Suppressor macrophage (primary cell): ENCODE data around the gene AP1S1.

Experiments
- DNase-seq, 4 experiments: peaks; one replicate each; pipeline ENCODE4 v3.0.0-alpha.2; 2020 to 2022

The AP1S1 gene

DNA sequence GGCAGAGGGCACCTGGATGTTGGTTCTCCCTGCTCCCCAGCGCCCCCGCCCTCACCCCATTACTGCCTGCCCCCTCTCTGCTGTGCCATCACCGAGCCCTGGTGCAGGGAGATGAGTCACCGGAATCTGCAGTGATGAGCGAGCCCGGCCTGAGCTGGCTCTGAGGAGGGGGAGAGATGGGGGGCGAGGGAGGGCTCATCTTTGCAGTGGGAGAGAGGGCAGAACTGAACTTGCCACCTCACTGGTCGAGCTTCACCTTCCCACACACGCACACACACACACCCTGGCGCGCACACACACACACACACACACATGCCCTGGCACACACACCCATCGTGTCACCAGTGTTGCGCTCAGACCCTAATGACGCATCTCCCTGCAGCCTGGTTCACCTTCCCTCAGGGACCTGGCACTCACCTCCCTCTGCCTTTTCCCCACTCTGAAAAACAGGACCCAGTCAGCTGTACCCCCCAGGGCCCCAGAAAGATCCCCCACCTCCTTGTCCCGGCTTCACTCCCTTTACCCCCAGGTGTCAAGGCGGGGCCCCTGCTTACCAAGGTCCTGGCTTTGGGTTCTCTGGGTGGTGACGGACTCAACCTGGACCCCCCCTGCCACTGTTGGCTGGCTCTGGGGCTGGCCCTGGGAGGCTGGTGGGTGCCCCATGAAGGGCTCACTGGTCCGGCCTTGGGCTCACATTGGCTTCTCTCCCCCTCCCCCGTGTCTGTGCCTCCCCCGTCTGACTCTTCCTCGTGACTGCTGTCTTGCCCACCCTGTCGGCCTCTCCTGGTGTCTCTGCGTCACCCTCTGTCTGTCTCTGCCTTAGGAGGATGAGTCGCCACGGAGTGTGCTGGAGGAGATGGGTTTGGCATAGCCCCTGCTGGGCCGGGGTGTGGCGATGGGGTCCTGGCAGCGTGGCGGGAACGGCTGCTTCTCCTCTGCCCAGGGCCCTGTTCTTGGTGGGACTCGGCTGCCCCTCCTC lies 5.7 kb downstream of the AP1S1 start:
- DNase-seq, result no peak

DNA sequence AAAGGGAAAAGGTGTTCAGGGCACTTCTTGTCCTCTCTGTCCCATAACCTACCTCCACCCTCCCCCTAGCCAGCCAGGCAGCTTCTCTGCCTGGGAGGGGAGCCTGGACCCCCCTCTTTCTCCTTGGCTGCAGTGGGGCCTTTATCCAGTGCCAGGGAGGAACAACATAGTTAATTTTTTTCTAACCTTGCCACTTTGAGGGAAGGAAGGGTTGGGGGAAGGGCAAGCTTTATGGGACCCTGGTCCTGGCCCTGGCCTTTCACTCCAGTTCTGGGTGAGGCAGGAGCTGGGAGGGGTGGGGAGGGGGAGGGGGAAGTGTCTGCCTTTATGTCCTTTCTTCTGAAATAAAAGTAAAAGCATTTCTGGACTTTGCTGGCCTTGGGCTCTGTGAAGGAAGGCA lies 6.6 kb downstream of the AP1S1 start:
- no peak for DNase-seq

- DNase-seq, result no peak
Observed at GRCh38 chr7:101161692-101162471, 7.6 kb downstream of the AP1S1 start.

DNA sequence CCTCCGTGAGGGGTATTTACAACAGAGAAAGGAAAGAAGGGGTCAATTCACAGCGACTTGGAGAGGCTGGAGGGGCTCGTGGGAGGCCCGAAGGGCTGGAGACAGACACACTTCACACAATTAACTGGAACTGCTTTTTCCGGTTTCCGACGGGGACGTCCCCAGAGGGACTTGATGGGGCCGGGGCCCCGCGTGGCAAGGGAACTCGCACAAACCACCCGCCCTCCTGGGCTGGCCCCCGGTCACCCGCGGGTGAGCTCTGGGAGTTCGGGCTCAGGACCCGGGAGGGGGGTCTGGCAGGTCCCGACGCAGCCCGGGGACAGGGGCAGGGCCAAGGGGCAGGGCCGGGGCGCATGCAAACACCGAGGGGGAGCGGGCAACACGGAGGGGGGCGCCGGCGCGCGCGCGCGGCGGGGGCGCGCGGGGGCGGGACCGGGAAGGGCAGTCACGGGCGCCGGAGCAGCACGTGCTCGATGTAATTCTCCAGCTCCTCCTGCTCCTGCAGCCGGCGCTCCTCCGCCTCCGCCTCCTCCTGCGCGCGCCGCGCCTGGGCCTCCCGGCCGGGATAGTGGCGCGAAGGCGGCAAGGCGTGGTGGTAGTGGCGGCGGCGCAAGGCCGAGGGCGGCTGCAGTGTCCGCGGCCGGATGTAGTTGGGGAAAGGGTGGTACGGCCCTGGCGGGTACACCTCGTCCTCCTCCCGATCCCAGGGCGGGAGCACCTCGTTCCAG lies 8.4 kb downstream of the AP1S1 start:
- peak in 3 of 4 experiments; percentile 34 to 65 (median 57) for DNase-seq

DNA sequence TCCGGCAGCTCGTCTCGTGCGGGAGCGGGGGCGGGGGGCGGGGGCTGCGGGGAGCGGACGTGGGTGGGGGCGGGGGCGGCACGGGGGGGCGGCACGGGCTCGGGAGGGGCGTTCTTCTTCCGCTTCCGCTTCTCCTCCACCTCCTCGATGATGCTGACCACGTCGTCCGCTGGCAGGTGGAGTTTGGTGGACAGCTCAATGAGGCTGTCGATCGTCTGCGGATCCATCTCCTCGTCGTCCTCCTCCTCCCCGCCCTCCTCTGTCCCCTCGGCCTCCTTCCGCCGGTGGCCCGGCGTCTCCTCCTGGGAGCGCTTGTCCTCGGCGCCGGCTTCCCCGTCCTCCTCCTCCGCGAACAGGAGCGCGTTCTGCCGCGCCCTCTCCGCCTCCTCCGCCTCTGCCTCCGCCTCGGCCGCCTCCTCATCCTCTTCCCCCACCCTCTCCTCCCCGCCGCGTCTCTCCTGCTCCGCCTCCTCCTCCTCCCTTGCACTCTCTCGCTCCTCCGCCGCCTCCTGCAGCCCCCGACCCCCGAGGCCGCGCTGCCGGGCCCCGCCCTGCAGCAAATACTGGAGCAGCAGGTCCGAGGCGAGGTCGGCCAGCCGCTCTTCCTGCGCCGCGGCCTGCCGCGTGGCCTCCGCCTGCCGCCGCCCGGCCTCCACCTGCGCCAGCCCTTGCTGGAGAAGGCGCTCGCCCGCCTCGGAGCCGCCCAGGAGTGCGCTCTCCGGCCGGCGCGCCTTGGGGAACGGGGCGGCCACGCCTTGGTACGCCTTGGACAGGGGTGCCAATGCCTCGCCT lies 9.2 kb downstream of the AP1S1 start:
- DNase-seq, result no peak

DNA sequence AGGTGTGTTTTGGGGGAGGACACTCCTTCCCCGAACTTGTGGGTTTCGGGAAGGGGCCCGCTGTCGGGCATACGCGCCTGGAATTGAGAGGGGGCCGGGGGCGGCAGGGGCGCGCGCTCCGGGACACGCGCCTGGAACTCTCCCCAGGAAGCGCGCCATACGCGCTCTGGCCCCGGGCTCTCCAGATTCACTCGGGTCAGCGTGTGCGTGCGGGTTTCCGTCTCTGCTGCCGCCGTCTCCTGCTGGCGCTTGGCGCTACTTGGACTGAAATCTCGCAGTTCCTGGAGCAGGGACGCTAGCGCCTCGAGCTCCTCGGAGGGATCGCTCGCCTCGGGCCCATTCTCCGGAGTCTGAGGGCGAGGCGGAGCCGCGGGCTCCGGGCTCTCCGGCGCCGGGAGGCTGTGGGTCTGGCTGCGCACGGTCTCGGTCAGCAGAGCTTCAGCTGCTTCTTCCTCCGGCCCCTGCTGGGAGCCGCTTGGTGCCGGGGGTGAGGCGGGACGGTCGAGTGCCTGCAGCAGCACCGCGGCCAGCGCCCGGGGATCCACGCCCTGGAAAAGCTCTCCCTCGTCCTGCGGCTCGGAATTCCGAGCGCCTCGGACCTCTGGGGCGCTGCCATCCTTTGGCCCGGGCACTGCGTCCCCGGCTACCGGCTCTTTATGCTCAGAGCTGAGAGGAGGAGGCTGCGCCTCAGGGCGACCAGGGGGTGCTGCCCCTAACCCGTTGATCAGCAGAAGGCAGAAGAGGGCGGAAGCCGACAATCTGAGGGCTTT lies 10.0 kb downstream of the AP1S1 start:
- peak in 3 of 4 experiments; percentile 57 to 80 (median 66) for DNase-seq

DNA sequence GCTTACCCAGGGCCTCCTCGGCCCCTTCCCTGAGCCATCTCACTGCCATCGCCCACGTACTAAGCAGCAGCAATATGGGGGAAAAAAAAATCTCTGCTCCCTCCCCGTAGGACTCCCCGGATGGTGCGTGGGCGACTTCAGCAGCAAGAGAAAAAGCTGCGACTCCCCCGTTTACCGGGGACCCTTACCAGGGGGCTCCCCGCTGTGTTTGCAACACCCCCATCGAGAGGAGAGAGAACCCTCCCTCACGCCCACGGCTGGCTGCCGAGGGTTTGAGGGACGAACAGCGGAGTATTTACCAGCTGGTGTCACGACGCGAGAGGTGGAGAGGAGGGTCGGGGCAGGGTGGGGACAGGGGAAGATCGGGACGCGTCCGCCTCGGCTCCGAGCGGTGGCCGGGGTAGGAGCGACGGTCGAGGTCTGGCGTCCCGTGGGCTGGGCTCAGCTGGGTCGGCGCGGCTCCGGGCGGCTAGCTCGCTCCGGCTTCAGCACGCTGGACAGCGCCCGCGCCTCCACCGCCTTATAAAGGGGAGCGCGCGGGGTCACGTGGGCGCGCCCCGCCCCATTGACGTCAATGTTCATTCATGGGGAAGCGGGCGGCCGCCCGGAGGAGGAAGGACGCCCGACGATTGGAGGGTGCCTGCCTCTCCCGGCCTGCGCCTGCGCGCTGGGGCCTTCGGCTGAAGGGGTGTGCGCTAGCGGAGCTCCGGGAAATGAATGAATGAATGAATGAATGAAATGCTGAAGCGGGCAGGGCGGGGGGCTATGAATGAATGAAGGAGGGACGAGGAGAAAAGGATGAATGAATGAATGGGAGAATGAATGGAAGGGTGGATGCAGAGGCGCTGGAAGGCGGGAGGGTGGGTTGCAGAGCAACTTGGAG lies 11.0 kb downstream of the AP1S1 start, which contains the start of gene VGF:
Gene VGF (minus strand): TSS at position 495 of the 883 bp plus-strand sequence. CDS start 726 bp downstream, outside the sequence.
- DNase-seq, result peak; percentile 98 to 100 (median 99)

- no peak for DNase-seq
Observed at GRCh38 chr7:101165958-101166647, 11.8 kb downstream of the AP1S1 start.

- no peak for DNase-seq
Observed at GRCh38 chr7:101166648-101166908, 12.3 kb downstream of the AP1S1 start.

GRCh38 chr7:101166909-101167644 lies 12.8 kb downstream of the AP1S1 start:
- DNase-seq, result no peak

DNA sequence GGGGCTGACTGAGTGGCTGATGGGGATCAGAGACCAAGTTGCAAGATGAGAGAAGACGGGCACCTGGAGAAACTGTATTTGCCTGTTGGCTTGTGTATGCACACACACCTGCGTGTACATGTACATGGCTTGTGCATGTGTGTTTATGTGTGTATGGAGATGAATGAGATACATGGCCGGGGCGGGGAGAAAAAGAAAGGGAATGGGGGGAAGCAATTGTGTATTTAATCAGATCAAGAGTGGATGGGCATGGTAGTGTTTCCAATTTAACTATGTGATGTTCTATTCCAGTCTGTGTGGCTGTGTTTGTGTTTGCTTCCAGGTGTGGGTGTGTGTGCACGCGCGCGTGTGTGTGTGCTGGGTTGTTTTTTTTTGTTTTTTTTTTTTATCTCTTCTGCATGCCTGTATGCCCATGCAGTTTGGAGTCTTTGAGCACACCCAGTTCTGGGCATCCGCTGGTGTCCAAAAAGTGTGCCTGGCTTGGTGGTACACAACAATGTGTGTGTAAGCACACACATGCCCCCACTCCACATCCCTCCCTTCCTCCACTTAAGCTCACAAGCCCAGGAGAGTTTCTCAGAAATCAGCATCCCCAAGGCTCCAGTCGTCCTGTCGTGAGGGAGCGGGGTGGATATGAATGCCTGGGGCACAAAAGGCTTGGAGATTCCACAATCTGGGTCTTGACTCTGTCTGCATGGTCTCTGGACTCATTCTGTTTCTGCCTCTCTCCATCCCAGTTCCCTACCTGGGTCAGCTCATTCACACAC lies 13.6 kb downstream of the AP1S1 start:
- DNase-seq, result no peak

- no peak for DNase-seq
Observed at GRCh38 chr7:101168412-101169049, 14.3 kb downstream of the AP1S1 start.

DNA sequence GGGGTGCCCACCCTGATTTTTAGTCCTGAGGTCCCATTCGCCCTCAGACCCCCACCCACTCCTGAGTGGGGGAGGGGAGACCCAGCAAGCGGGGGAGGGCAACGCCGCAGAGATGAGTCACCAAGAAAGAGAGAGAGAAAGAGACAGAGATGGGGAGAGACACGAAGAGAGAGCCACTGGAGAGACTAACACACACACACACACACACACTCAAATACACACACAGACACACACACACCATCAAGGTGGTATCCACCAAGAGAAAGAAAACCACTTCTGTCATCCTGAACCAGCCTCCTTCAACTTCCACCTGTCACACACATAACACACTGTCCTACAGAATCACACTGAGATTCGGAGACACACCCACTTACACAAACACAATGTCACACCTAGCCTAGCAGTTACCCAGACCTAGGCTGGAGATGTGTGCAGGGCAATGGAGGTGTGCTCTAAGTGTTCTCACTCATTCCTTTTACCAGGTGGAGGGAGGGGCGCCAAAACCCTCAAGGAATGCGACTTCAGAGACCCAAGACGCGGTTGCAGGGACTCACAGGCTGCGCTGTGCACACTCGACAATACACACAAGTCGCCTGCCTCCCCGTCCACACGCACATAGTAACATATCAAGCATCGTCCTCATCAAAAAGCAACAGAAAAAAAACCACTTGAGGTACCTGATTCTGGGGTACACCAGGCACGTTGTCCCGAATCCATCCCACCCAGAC lies 15.0 kb downstream of the AP1S1 start:
- DNase-seq, result no peak

GRCh38 chr7:101169838-101170551 lies 15.7 kb downstream of the AP1S1 start:
- DNase-seq, result peak; percentile 64 to 82 (median 72)

DNA sequence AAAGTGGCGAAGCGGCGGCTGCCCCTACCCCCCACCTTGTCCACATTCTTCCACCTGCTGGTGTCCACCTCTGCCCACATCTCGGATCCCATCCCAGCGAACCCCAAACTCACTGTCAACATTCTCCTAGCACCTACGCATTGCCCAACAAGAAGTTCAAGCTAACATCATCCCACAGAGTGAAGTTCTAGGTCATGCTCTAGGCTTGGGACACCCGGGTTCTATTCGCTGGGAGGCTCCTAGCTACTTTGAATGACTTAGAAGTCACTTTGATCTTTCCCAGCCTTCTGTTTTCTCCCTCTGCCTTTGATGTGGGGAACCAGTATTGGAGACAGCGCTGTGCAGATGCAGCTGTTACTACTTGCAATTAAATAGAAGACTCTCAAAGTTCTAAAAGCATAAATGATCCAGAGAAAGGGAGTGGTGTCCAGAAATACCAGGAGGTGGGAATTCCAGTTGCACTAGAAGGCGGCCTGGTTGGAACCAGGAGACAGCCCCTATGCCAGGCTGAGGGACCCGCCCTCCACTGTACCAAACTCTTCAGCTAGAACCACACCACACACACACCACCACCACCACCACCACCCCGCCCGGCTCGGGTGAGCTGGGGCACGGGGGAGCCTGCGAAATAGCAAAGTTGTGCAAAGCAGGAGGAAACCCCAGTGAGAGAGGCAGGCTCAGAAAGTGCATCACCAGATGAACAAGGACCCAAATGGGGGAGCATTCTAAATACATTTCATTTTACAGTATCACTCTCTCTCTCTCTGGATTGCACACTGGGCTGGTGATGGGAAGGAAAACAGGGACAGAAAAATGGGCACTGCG lies 16.6 kb downstream of the AP1S1 start:
- DNase-seq, result peak in 2 of 4 experiments; percentile 30 to 34
